ENCODE measurements around the gene KIF1B.

The KIF1B gene

GRCh38 chr1:10283318-10283984 is 73.1 kb downstream of the KIF1B start:
- no peaks in the 10 kb centered on the region for H3K9me3 ChIP-seq (ENCODE audit: control insufficient read depth, insufficient read depth, low read depth, low read length)
- no peaks in the 10 kb centered on the region for H3K4me1 ChIP-seq (ENCODE audit: control insufficient read depth, insufficient read depth, low read length)
- no peak overlapping the region for H3K4me3 ChIP-seq (ENCODE audit: low read depth, low read length)
- no peak overlapping the region for H3K27ac ChIP-seq (ENCODE audit: extremely low read depth, low read depth, low read length)
- H3K36me3 ChIP-seq (ENCODE audit: control insufficient read depth in 2 of 2, insufficient read depth in 1 of 2, low read length in 2 of 2), result peaks cover 15 to 87% of the 10 kb centered on the region in 2 experiments
- ChIA-PET POLR2A (no interaction called here), CTCF (interaction anchor here (0.7 kb wide), 1 partner anchor 51 kb away, joined by 3 read pairs; no protein-coding TSS in a partner anchor)
- TF ChIP-seq ZBTB8A (tag by site-specific recombination; IDR thresholded peaks at IDR 0.05), result no peak
- no peak for TF ChIP-seq ZBTB26 (tag by site-specific recombination; optimal IDR thresholded peaks at IDR 0.05)

GRCh38 chr1:10286244-10286643 is 75.9 kb downstream of the KIF1B start:
- ChIA-PET CTCF (interaction anchor here (0.6 kb wide), 2 partner anchors 11 to 502 kb away, joined by 3 to 4 read pairs; no protein-coding TSS in a partner anchor), POLR2A (no interaction called here)
- H3K36me3 ChIP-seq (ENCODE audit: control insufficient read depth in 2 of 2, insufficient read depth in 1 of 2, low read length in 2 of 2), result peaks cover 10 to 87% of the 10 kb centered on the region in 2 experiments

More at GRCh38 chr1:10286244-10286643, 75.9 kb downstream of the KIF1B start:
- no peak overlapping the region for H3K4me3 ChIP-seq (ENCODE audit: low read depth, low read length)
- TF ChIP-seq ZNF677 (tag by site-specific recombination; IDR thresholded peaks at IDR 0.05), result no peak
- TF ChIP-seq MYNN (tag by site-specific recombination; IDR thresholded peaks at IDR 0.05; ENCODE audit: borderline replicate concordance), result no peak
- no peak for TF ChIP-seq ZNF248 (tag by site-specific recombination; IDR thresholded peaks at IDR 0.05)
- no peak for TF ChIP-seq ZNF777 (tag by site-specific recombination; IDR thresholded peaks at IDR 0.05; ENCODE audit: borderline replicate concordance)
- no peak for TF ChIP-seq ZNF354C (tag by site-specific recombination; IDR thresholded peaks at IDR 0.05; ENCODE audit: borderline replicate concordance, low read depth)
- TF ChIP-seq ZNF639 (tag by site-specific recombination; IDR thresholded peaks at IDR 0.05), result no peak
- no peak for TF ChIP-seq IKZF3 (tag by site-specific recombination; IDR thresholded peaks at IDR 0.05)
- no peak for TF ChIP-seq AEBP2 (tag by site-specific recombination; IDR thresholded peaks at IDR 0.05; ENCODE audit: borderline replicate concordance)
- TF ChIP-seq ZNF510 (tag by site-specific recombination; IDR thresholded peaks at IDR 0.05; ENCODE audit: insufficient replicate concordance), result no peak
- TF ChIP-seq ZNF548 (tag by site-specific recombination; IDR thresholded peaks at IDR 0.05), result no peak
- no peak for TF ChIP-seq ZFP41 (tag by site-specific recombination; IDR thresholded peaks at IDR 0.05; ENCODE audit: borderline replicate concordance)
- no peak for TF ChIP-seq ZNF280C (tag by site-specific recombination; IDR thresholded peaks at IDR 0.05)
- no peak for TF ChIP-seq ZNF629 (tag by site-specific recombination; IDR thresholded peaks at IDR 0.05)
- TF ChIP-seq PRDM4 (tag by site-specific recombination; IDR thresholded peaks at IDR 0.05), result no peak
- TF ChIP-seq ZNF514 (tag by site-specific recombination; IDR thresholded peaks at IDR 0.05), result no peak
- H3K9me3 ChIP-seq (ENCODE audit: control insufficient read depth, insufficient read depth, low read depth, low read length), result no peaks in the 10 kb centered on the region
- no peak overlapping the region for H3K27ac ChIP-seq (ENCODE audit: extremely low read depth, low read depth, low read length)
- H3K4me1 ChIP-seq (ENCODE audit: control insufficient read depth, insufficient read depth, low read length), result no peaks in the 10 kb centered on the region
